Stimulated activated CD8-positive, alpha-beta memory T cell treated with anti-CD3 and anti-CD28 coated beads, Interleukin-2, amount 100 ng/mL, for 1 hour (primary cell): Measurements from ENCODE around the gene DNAJB8.

Source experiments
- DNase-seq, 2 donors: peaks; one replicate each; pipeline ENCODE4 v3.0.0-alpha.2; 2020; ENCODE audit warnings: low read depth in 2 of 2

The DNAJB8 gene

DNA sequence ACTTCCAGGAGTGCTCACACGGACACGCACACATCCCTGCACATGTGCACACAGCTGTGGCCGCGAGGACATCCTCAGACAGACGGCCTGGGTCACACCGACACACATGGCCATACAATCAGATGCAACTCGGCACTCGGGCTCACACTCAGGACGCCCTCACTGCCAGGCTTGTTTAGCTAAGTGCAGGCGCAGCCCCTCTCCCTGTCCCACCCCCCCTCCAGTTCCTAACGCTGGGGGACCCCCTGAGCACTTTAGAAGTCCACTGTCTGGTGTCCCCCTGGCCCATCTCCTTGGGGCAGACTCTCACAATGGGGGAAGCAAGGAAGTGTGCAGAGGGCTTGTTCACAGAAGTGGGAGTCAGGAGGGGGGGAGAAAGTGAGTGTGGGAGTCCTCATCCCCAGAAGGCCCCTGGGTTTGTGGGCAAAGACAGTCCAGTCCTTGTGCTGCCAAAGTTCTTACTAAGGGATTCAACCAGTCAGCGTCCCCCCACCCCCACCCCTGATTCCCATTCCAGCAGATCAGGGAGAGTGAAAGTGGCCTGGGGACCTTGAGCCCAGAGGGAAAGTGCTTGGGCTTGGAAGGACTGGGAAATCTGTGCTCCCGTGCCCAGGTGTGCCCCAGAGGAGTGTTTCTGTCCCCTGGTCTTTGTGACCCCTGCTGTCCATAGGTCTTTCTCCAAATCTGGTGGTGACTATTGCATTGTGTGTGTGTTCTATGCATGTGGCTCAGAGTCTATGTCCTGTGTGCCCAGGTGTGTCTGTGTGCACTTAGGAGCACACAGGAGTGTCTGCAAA is 27.1 kb upstream of the DNAJB8 start:
- DNase-seq = no peak

DNA sequence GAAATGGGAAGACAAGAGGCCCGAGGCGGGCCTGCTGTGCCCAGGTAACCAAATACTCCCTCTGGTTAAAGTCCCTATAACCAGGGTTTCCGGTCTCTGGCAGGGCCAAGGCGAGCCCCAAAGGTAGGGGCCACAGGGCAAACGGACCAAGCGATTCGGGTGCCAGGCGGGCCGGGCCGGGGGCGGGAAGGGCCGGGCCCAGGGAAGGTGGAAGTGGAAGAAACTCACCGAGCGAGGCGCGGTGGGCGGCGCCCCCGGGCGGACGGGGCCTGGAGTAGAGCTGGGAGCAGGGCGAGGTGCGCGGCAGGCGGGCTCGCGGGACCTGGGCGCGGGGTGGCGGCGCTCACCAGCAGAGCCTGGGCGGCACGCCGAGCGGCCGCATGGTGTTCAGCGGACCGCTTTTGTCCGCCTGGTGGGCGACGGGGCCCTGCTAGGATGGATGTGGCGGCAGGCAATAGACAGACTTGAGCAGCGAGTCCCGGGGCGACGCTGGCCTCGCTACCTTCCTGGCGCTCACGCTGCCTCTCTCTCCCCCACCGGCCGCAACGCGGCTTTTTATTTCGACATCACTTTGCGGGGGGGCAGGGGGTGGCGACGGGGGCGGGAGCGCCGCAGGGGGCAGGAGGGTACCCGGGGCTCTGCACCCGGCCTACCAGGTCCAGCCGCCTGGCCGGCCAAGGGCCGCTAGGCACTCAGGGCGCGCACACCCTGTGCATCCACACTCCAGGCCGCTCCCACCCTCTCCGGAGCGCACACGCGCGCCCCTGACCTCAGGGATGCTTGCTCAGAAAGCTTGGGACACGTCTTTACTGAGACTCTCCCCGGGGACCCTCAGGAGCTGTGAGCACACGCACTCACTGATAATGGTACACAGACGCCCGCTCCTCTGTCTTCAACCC is 26.2 kb upstream of the DNAJB8 start, which contains the start of gene GATA2:
GATA2 (minus strand) TSS at position 531 of the 899 bp plus-strand sequence. CDS start 6,170 bp downstream, outside the sequence.
- no peak for DNase-seq

DNA sequence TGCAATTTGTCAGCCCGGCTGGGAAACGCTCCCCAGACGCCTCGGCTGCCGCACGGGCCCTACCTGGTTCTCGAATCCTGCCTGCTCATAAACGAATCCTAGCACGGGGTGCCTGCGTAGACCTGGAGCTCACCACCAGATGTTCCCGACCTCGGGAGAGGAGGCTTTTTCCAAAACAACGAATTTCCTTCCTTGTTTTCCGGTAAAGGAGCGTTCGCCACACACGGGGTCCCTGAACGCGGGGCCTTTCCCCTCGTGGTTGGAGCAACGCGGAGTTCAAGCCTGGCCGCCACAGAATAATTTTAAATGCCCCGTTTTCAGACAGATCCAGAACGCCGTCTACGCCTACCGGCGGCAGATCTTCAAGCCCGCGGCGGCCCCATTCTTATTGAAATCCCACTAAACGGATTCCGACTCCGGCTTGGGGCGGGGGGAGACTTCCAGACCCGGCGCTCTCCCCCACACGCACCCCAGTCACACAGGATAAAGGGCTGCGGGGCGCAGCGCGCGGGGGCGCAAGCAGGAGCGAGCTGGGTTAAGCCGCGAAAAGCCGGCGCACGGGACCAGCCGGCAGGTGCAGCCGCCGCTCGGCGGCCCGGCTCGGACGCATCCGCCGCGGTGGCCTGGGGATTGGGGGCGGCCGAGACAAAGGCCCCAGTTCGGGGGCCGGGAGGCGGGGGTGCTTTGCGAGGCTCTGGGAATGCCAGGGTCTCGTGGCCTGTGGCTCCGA is 25.4 kb upstream of the DNAJB8 start:
- no peak for DNase-seq

DNA sequence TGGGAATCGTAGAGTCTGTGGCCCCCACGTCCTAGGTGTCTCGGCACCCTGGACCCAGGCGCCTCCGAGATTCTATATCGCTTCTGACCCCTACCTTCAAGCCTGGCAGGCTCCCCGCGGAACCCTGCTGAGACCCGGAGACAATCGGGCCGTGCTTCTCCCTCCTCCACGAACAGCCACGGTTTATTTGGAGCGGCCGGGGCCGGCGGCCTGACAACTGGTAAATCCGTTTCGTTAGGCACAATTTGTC is 24.9 kb upstream of the DNAJB8 start:
- no peak for DNase-seq

DNA sequence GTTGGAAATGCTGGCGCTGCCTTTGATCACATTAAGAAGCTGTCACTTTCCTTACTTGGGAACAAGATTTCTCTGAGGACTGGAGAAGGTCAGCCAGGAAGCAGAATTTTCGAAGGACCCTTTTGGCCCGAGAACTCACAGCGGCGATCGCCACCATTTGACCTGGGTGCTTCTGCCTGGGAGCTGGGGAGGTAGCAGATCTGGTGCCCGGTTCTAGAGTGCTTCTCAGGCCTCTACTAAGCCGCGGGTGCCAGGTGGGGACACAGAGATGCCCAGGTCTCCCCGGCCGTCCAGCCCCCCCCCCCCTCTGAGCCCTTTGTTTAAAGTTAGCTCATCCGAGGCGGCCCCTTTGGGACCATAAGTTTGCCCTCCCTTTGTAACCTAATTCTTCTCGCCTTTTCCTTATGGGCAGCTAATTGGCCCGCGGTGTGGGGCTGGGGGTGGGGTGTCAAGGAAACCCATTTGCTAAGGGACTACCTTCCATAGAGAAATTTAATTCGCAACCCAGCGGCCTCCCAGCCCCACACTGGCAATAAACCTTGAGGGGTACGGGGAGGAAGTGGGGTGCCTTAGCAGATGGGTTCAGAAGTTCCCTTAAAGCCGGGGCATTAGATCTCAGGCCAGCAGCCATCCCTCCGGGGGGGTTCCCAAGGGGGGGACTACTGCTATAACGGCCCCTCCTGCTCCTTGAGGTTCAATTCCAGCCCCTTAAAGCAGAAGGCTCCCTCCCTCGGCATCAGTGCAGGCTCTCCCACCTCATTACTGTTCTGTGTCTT is 24.4 kb upstream of the DNAJB8 start:
- DNase-seq = no peak

DNA sequence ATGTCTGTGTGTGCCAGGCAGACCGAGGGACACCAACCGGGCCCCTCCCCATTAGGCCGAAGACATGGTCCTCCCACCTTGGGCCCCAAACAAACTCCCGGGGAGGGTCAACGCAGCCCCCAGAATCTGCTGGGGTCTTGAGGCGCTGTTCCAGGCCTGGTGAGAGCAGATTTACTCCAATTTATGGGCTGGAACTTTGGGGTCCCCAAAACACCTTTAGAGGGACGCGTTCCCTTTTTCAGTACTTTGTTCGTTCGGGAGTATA is 23.9 kb upstream of the DNAJB8 start:
- DNase-seq = no peak

DNA sequence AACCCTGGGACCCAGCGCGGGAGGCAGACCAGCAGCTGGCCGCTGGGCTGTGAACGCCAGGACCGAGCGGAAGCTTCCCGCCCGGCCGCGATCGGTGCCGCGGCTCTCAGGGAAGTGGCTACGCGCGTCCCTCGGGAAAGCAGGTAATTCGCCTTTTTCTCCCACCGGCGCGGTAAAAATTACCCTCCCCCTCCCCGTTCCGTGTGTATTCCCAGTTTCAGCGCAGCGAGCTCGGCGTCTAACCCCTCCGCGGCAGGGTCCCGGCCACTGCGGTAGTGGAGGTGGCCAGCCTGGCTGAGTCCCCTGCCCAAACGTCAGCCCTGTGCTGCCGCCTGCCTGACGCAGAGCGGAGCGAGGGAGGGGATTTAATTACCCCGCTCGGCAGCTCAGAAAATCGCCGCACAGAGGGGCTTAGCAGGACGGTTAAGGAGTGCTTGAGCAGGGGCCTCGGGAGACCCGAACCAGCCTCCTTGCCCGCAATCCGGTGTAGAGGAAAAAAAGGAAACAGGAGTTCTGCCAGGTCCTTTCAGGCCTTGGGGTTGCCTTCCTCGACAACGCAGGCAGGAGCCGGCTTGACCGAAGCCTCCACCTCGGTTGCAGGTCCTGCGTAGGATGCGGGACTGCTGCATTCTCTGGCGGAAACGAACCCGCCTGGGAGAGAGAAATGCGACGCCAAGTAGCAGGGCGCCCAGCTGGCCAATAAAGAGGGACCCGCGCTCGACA is 23.4 kb upstream of the DNAJB8 start:
- DNase-seq = no peak

DNA sequence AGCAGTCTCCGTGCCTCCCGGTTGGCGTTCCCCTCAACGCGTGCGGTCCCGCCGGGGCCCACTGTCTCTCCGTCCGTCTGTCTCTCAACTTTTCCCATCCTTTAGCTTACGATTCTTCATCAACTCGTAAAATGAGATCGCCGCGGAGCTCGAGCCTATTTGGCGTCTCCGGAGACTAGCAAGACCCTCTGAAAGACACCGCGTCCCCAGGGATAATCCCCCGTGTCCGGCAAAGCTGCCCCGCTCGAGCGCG is 22.9 kb upstream of the DNAJB8 start:
- no peak for DNase-seq

DNA sequence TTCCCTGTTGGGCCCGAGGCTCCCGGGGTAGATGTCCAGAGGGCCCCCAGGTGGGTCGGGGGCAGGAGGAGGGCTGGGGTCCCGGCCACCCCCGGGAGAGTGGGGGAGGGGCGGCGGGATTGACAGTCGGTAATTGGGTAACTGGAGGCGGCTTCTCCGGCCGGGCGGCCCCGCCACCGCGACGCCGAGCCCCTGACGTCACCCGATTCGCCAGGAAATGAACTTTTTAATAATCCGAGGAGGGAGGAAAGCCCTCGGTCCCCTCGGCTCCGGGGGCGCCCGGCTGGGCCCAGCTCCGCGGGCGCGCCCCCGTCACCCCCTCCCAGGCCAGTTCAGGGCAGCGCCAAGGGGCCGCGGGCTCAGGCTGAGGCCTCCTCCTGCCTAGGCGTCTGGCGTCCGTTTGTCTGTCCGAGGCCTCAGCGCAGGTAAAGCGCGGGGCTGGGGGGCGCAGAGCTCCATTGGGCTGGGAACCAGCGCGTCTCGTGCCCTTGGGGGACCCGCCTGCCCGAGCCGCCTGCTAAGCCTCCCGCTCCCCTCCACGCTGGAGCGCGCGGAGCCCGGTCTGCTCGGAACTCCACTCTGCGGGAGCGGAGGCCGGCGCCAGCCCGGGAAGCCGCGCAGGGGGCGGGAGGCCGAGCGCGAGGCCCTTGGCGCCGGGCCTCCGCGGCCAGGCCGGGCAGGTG is 22.4 kb upstream of the DNAJB8 start:
- DNase-seq = no peak

DNA sequence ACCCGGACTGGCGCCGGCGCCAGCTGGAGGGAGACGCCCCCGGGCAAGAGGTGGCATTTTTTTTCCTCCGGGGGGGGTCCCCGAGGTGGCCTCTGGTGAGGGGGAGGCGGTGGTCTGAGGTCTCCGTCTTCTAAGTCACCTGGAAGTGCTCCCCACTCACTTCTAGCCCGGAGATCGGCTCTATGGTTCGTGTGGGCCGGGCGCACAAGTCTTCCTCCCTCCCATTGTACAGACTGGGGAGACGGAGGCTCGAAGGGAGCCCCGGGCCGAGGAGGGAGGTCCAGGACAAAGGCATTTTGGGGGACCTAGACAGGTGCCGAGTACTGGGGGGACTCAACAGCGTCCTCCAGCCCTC is 21.9 kb upstream of the DNAJB8 start:
- no peak for DNase-seq

DNA sequence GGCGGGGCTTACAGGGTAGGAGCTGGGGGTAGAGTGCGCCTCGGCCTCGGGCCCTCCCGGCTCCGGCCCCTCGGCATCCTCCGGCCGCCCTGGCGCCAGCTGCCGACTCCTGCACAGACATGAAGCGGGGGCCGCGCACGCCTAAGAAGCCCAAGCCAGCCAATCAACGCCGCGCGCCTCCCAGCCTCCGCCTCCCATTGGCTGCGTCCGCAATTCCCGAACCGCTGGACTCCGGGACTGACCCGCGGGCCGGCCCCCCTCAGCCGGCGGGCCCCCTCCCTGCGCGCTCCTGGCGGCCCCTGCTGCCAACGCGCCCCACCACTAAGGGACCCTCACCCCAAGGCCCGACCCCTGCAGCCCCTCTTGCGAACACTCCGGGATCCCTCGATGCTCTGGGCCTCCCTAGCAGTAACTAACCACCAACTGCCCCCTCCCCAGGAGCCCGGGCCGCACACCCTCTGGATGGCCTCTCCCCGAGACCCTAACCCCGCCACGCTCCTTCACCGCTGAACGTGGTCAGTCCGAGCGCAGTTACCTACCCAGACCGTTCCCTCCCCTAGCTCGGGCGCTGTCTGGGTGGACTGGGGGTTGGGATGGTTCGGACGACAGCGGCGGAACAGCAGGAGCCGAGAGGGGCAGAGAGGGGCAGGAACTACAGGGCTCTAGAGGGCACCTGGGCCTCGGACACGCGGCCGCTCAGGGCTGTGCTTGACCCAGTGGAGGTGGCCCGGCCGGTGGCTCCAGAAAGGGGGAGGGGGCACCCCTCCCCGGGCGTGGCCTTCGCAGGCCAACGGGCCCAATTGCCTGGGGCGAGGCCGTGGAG is 21.3 kb upstream of the DNAJB8 start:
- no peak for DNase-seq

DNA sequence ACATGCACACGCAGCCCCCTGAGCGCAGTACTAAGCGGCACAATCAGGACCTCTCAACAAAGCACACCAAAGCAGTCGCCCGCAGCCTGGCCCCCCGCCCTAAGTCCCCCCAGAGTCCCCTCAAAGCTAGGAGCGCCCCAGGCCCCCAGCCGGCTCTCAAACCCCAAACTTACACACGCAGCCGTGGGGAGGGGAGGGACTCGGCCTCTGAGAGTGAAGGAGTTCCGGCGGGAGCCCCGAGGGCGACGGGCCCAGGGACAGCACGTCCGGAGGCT is 20.8 kb upstream of the DNAJB8 start:
- DNase-seq = no peak

DNA sequence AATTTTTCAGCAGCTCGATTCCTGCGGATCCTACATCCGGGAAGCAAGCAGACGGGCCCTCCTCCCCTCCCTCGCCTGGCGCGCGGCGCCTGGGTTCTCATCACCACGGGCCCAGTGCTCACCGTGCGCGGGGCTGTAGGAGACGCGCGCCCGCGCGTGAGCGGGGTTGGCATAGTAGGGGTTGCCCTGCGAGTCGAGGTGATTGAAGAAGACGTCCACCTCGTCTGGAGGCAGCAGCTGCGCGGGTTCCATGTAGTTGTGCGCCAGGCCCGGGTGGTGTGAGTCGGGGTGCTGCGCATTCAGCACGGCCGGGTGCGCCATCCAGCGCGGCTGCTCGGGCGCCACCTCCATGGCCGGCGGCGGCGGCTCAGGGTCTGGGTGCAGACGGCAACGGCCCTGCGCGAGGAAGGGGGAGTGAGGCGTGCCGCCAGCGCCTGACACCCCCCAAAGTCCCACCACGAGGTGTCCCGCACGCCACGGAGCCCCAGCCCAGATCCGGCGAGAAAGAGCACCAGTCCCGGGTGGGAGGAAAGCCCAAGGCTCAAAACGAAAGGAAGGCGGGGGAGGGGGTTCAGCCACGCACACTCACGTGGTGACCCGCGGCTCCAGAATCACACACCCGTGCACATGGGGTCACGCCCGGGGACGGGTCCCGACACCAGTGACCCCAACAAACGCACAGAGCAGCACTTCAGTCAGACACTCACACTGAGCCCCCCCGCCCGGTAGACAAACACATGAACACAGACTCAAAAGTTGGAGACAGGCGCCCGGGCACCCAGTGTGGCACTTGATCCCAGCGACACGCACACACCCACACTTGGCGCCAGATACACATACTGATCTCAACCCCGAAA is 20.2 kb upstream of the DNAJB8 start:
- no peak for DNase-seq

DNA sequence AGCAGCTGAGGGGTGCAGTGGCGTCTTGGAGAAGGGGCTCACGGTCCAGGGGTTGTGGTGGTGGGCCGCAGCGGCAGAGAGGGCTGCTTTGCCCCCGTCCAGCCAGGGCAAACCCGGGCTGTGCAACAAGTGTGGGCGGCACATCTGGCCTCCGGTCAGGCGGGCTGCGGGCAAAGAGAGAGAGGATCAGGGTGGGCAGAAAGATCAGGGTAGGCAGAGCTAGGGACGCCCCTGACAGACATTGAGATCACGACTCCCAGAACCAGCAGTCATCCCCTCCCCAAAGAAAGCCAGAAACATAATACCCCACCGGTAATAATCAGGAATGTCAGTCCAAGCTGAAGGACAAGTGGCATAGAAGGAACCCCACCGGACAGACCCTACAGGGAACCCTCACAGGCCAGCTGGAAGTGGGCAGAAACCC is 19.5 kb upstream of the DNAJB8 start:
- DNase-seq = no peak

DNA sequence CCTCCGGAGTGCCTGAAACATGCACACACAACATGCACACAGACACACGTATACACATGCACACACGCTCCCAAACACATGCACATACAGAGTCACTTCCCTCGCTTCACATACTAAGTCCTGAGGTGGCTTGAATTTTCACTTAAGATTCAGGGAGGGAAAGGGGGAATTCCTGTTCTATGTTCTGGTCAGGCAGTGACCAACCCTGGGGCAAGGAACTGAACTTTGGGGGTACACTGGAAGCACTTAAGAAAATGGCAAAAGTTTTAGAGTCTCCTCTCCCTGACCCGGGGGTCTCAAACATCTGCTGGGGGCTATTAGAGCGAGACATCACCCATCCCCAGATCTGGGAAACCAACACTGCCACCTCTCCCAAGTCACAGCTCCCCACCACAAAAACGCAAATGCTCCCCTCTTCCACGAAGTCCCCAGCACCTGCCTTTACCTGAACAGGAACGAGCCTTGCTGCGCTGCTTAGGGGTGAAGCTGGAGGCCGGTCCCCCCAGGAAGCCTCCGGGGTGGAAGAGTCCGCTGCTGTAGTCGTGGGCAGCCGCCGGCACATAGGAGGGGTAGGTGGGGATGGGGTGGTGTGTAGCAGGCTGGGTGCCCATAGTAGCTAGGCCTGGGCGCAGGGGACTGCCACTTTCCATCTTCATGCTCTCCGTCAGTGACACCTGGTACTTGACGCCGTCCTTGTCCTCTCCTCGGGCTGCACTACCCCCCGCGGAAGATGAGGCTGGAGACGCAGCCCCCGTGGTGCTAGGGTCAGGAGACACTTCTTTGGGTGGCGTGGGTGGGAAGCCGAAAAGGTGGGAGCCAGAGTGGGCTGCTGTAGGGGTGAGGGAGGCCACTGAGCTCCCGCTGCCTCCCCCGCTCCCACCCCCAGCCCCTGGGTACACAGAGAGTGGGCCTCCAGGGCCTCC is 18.9 kb upstream of the DNAJB8 start:
- no peak for DNase-seq

DNA sequence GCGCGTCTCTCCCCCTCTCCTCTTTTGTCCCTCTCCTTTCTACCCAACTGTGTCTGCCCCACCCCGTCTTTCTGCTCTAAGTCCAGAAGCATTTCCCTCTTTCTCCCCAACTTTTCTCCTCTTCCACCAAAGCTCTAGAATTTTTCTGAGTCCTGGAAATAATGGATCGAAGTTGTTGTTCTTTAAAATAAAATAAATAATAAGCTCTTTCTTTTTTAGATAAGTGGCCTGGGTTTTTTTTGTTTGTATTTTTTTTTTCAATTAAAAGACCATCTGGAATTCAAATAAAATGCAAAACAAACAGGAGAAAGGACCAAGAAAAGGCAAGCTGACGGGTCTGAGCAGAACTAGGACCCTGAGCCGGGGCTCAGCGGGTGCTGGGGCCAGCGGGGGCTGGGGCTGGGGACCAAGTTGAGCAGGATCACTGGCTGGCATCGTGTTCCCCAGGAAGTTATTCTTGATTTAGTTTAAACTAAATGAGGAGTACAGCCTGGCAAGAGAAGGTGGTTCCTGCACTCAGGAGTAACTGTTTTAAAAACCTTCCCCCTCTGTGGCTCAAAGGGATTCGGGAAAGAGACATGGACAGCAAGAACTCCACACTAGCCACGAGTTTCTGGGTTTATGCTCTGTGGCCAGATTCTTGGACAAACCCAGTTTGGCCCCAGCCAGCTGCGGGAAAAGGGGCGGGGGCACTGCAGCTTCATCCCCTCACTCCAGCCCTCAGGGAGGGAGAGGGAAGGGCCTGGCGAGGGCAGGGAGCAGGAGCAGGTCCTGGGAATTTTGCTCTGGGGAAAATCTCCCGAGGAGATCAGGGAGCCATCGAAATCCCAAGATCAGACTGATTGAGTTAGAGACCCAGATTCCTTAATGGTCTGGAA is 18.0 kb upstream of the DNAJB8 start:
- DNase-seq = no peak

DNA sequence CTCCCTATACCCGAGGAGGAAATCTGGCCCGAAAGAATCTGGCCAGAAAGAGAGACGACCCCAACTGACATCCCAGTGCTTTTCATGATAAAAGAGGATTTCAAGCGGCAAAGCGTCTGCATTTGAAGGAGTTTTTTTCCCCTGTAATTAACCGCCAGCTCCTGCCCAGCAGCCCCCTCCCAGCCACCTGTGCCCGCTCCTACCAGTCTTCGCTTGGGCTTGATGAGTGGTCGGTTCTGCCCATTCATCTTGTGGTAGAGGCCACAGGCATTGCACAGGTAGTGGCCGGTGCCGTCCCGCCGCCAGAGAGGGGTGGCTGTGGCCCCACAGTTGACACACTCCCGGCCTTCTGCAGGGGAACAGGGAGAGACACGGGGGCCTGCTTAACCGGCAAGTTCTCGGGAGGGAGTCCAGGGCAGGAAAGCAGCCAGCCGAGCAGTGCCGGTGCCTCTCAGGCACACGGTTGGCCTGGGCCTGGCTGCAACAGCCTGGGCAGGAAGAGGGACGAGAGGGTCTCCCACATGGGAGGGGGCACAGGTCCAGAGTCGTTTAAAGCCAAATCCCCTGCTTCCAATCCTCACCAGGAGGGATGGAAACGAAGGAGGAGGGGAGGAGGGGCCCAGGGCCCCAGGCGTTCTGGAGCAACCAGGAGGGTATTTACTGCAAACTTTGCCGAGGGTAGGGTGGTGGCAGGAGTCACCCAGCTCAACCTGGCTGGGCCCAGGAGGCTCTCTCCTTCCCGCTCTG is 17.1 kb upstream of the DNAJB8 start:
- no peak for DNase-seq
